ENCODE results near the gene LARGE1.
"Not testable (repeated sequence)": the region's sequence is repeated elsewhere in the genome, so short reads cannot be mapped to it uniquely, and the experiment has no call there.

The LARGE1 gene

GRCh38 chr22:33389936-33390335, 530.3 kb downstream of the LARGE1 start:
- no peak for DNase-seq

GRCh38 chr22:33386270-33386669, 534.0 kb downstream of the LARGE1 start:
- DNase-seq, result no peak

GRCh38 chr22:33385611-33386010, 534.7 kb downstream of the LARGE1 start:
- no peak for DNase-seq

- no peak for DNase-seq
These were observed 537.8 kb downstream of the LARGE1 start for GRCh38 chr22:33382436-33382835.

- no peak for DNase-seq
These were observed 538.5 kb downstream of the LARGE1 start for GRCh38 chr22:33381531-33382406.

- no peak for DNase-seq
These were observed 539.3 kb downstream of the LARGE1 start for GRCh38 chr22:33380789-33381530.

GRCh38 chr22:33379836-33380235, 540.4 kb downstream of the LARGE1 start:
- DNase-seq, result no peak

- DNase-seq, result no peak
These were observed 547.4 kb downstream of the LARGE1 start for GRCh38 chr22:33372875-33373274.

GRCh38 chr22:33363256-33363655, 557.0 kb downstream of the LARGE1 start:
- DNase-seq, result not testable (repeated sequence)

- no peak for DNase-seq
These were observed 557.6 kb downstream of the LARGE1 start for GRCh38 chr22:33362702-33363101.

- DNase-seq, result no peak
These were observed 558.7 kb downstream of the LARGE1 start for GRCh38 chr22:33361581-33361980.

GRCh38 chr22:33357981-33358399, 562.3 kb downstream of the LARGE1 start:
- no peak for DNase-seq

GRCh38 chr22:33354928-33355327, 565.3 kb downstream of the LARGE1 start:
- DNase-seq, result no peak

- DNase-seq, result no peak
These were observed 566.8 kb downstream of the LARGE1 start for GRCh38 chr22:33353502-33353901.

- DNase-seq, result no peak
These were observed 567.5 kb downstream of the LARGE1 start for GRCh38 chr22:33352768-33353167.

- no peak for DNase-seq
These were observed 569.3 kb downstream of the LARGE1 start for GRCh38 chr22:33350961-33351360.

- no peak for DNase-seq
These were observed 569.8 kb downstream of the LARGE1 start for GRCh38 chr22:33350491-33350890.

- DNase-seq, result no peak
These were observed 573.3 kb downstream of the LARGE1 start for GRCh38 chr22:33347002-33347401.

GRCh38 chr22:33341611-33342010, 578.7 kb downstream of the LARGE1 start:
- DNase-seq, result no peak

GRCh38 chr22:33337524-33337923, 582.8 kb downstream of the LARGE1 start:
- no peak for DNase-seq

- DNase-seq, result no peak
These were observed 584.5 kb downstream of the LARGE1 start for GRCh38 chr22:33335611-33336279.

- no peak for DNase-seq
These were observed 587.7 kb downstream of the LARGE1 start for GRCh38 chr22:33332538-33332937.

- no peak for DNase-seq
These were observed 589.3 kb downstream of the LARGE1 start for GRCh38 chr22:33331017-33331416.

- no peak for DNase-seq
These were observed 589.7 kb downstream of the LARGE1 start for GRCh38 chr22:33330534-33330933.

Data from CD4-positive, alpha-beta T cell treated with Interleukin-12 subunit alpha and Interleukin-12 subunit beta, for 1 hour (primary cell).